Activated B cell treated with CpG ODN at 0.5 μM for 24 hours (primary cell): ENCODE data around the gene MBOAT7. TPM values are rescaled to one million over a fixed set of nuclear protein-coding genes. Genes with fewer than 3 reads are reported as not detected.
A peak's percentile ranks its signal among the peaks of the same experiment; 100 is the strongest.

ENCODE experiments used
- ATAC-seq: fragments of 200-7000 bp; cut with Tn5 transposase; one replicate; pipeline ENCODE4 v1.10.0; 2021; ENCODE audit warnings: low read depth, mild to moderate bottlenecking, moderate library complexity
- CTCF ChIA-PET: fragments of 350-600 bp; sonication (Branson Sonifier 250); formaldehyde crosslinking; loops from one replicate; lab custom pipeline; 2021; ENCODE audit warnings: antibody characterized with exemption; lab: Charles Lee
- POLR2A ChIA-PET: fragments of 350-600 bp; sonication (Branson Sonifier 250); formaldehyde crosslinking; loops from one replicate; lab custom pipeline; 2021; ENCODE audit warnings: antibody characterized with exemption; lab: Charles Lee
- DNase-seq: peaks from one replicate; pipeline ENCODE4 v3.0.0; 2022
- H3K27ac Mint-ChIP-seq: one replicate; pipeline ENCODE4 v1.8.0; 2020; ENCODE audit warnings: mixed read lengths
- H3K27me3 Mint-ChIP-seq: one replicate; pipeline ENCODE4 v1.8.0; 2021; ENCODE audit warnings: mixed read lengths
- H3K36me3 Mint-ChIP-seq: one replicate; pipeline ENCODE4 v1.8.0; 2021; ENCODE audit warnings: low read depth, mixed read lengths
- H3K4me1 Mint-ChIP-seq: one replicate; pipeline ENCODE4 v1.8.0; 2021; ENCODE audit warnings: mixed read lengths
- H3K4me3 Mint-ChIP-seq: one replicate; pipeline ENCODE4 v1.8.0; 2020; ENCODE audit warnings: mild to moderate bottlenecking, mixed read lengths
- H3K9me3 Mint-ChIP-seq: one replicate; pipeline ENCODE4 v1.8.0; 2020; ENCODE audit warnings: mixed read lengths
- CTCF ChIP-seq: fragments of 200-600 bp; IDR thresholded peaks from one replicate; pipeline ENCODE4 v1.8.0; 2022; ENCODE audit warnings: antibody characterized with exemption, mild to moderate bottlenecking
- intact Hi-C: fragments of 100-400 bp; cut with micrococcal nuclease; formaldehyde crosslinking; loops from one replicate; pipeline ENCODE4 v1.15.1; 2024
- total RNA-seq: library from RNA; stranded (reverse); gene quantifications from 2 replicates; pipeline ENCODE4 v1.2.3, GENCODE V29; 2022

The MBOAT7 gene
- total RNA-seq, 1 donor from 2014 or later = 21.4 TPM

- POLR2A ChIA-PET = interaction anchor here (0.5 to 3.8 kb wide), 21 partner anchors 11 to 1462 kb away, joined by 3 to 69 read pairs (median 5); partner anchors contain the start of genes FIZ1, LENG1, LENG8 and LENG9
- peak; percentile 80 for ATAC-seq
- no peaks in the 10 kb centered on the region for H3K27me3 Mint-ChIP-seq
- peak overlapping the region; percentile 85 for H3K4me3 Mint-ChIP-seq
- intact Hi-C loops = loop anchor here (1.0 to 2.0 kb wide), 8 partner anchors 22 to 1248 kb away; partner anchors contain the start of genes LENG1, MYADM, NDUFA3 and PRPF31
- CTCF ChIA-PET = interaction anchor here (0.8 to 1.7 kb wide), 4 partner anchors 22 to 52 kb away, joined by 3 to 8 read pairs (median 4); partner anchors contain the start of genes LENG1, MBOAT7, PRPF31 and TFPT
- no peaks in the 10 kb centered on the region for H3K9me3 Mint-ChIP-seq
- H3K4me1 Mint-ChIP-seq = peaks cover 51% of the 10 kb centered on the region
- DNase-seq = peak; percentile 92
- no peak for TF ChIP-seq CTCF
- H3K36me3 Mint-ChIP-seq = peaks cover 27% of the 10 kb centered on the region
- peak overlapping the region; percentile 90 for H3K27ac Mint-ChIP-seq
Measured at GRCh38 chr19:54136864-54137698, 52.3 kb downstream of the MBOAT7 start.

GRCh38 chr19:54136086-54136863 is 53.1 kb downstream of the MBOAT7 start:
- Mint-ChIP-seq H3K27me3 (no peaks in the 10 kb centered on the region), H3K27ac (peak overlapping the region; percentile 90), H3K4me1 (peaks cover 46% of the 10 kb centered on the region), H3K4me3 (peak overlapping the region; percentile 85), H3K36me3 (peaks cover 32% of the 10 kb centered on the region), H3K9me3 (no peaks in the 10 kb centered on the region)
- ATAC-seq = no peak
- TF ChIP-seq CTCF = no peak
- ChIA-PET CTCF (interaction anchor here (0.8 to 1.7 kb wide), 3 partner anchors 21 to 53 kb away, joined by 3 to 8 read pairs (median 4); partner anchors contain the start of genes LENG1, MBOAT7, PRPF31 and TFPT), POLR2A (interaction anchor here (0.6 to 3.8 kb wide), 15 partner anchors 12 to 1463 kb away, joined by 3 to 69 read pairs (median 7); partner anchors contain the start of genes FIZ1, LENG1, LENG8 and LENG9)
- DNase-seq = no peak
- intact Hi-C loops = loop anchor here (2.0 kb wide), 1 partner anchor 65 kb away; the partner anchor contains the start of gene RPS9

DNA sequence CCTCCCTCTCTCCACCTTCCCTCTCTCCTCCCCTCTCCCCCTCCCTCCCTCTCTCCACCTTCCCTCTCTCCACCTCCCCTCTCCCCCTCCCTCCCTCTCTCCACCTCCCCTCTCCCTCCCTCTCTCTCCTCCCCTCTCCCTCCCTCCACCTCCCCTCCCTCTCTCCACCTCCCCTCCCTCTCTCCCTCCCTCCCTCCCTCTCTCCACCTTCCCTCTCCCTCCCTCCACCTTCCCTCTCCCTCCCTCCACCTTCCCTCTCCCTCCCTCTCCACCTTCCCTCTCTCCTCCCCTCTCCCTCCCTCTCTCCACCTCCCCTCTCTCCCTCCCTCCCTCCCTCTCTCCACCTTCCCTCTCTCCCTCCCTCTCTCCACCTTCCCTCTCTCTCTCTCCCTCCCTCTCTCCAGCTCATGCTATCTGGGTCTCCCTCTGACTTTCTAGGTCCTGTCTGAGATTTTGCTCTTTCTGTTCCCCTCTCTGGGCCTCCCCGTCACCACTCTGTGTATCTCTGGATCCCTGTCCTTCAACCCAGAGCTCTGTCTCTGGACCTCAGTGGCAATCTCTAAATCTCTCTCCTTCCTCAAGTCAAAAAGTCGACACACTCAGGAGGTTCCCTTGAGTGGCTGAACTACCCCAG is 55.3 kb downstream of the MBOAT7 start:
- peaks cover 24% of the 10 kb centered on the region for H3K4me1 Mint-ChIP-seq
- H3K36me3 Mint-ChIP-seq = peaks cover 33% of the 10 kb centered on the region
- H3K4me3 Mint-ChIP-seq = no peak overlapping the region
- H3K27me3 Mint-ChIP-seq = no peaks in the 10 kb centered on the region
- DNase-seq (no peak), ATAC-seq (no peak)
- no peak for TF ChIP-seq CTCF
- H3K9me3 Mint-ChIP-seq = no peaks in the 10 kb centered on the region
- ChIA-PET CTCF (no interaction called here), POLR2A (no interaction called here)
- intact Hi-C loops = no loop called here
- no peak overlapping the region for H3K27ac Mint-ChIP-seq

- Mint-ChIP-seq H3K4me3 (no peak overlapping the region), H3K27me3 (no peaks in the 10 kb centered on the region), H3K27ac (no peak overlapping the region), H3K4me1 (peaks cover 18% of the 10 kb centered on the region), H3K36me3 (peaks cover 31% of the 10 kb centered on the region), H3K9me3 (no peaks in the 10 kb centered on the region)
- no peak for ATAC-seq
- DNase-seq = no peak
- no peak for TF ChIP-seq CTCF
- ChIA-PET CTCF (no interaction called here), POLR2A (no interaction called here)
- intact Hi-C loops = no loop called here
Measured at GRCh38 chr19:54133312-54133956, 55.9 kb downstream of the MBOAT7 start.
